Peyer's patch (tissue), 4 donors: ENCODE data around the gene NEU2.

Experiments
- POLR2A ChIP-seq, 2 donors: fragments of 450-650 bp; IDR thresholded peaks; one replicate each; pipeline ENCODE4 v1.5.1; 2017; ENCODE audit warnings: antibody characterized with exemption in 2 of 2, mild to moderate bottlenecking in 2 of 2, moderate library complexity in 2 of 2
- TF ChIP-seq, protein P1 (sequence below), 6 experiments: fragments of 450-650 bp in 4 of 6; fragments of 200-600 bp in 2 of 6; sonication (generic) in 1 of 6; IDR thresholded peaks; one replicate each; pipeline ENCODE4 v1.5.1; 2017 to 2019; ENCODE audit warnings: antibody characterized with exemption in 6 of 6, mild to moderate bottlenecking in 3 of 6, moderate library complexity in 1 of 6

DNA sequence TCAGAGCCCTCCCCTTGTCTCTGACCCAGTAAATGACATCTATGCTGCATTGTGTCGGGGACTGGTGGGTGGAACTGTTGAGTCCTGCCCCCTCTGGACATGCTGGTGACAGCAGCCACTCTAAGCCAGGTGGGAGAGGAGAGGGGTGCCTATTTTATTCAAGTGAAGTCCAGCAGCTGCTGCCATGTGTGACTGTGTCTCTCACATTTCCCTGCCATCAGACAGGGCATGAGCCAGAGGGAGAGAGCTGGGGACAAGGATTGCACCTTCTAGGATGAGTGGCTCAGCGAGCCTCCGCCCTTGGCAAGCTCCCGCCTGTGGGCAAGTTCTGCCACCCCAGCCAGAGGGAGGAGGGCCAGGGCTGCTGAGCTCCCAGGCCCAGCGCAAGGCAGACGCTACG, 33.1 kb upstream of the NEU2 start:
- TF ChIP-seq, protein P1, sequence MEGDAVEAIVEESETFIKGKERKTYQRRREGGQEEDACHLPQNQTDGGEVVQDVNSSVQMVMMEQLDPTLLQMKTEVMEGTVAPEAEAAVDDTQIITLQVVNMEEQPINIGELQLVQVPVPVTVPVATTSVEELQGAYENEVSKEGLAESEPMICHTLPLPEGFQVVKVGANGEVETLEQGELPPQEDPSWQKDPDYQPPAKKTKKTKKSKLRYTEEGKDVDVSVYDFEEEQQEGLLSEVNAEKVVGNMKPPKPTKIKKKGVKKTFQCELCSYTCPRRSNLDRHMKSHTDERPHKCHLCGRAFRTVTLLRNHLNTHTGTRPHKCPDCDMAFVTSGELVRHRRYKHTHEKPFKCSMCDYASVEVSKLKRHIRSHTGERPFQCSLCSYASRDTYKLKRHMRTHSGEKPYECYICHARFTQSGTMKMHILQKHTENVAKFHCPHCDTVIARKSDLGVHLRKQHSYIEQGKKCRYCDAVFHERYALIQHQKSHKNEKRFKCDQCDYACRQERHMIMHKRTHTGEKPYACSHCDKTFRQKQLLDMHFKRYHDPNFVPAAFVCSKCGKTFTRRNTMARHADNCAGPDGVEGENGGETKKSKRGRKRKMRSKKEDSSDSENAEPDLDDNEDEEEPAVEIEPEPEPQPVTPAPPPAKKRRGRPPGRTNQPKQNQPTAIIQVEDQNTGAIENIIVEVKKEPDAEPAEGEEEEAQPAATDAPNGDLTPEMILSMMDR (IDR thresholded peaks at IDR 0.05) = no peak
- no peak for TF ChIP-seq POLR2A (IDR thresholded peaks at IDR 0.05)
